HG03135 (cell line): ENCODE results near the gene MLXIPL.
"Not testable (repeated sequence)": the region's sequence is repeated elsewhere in the genome, so short reads cannot be mapped to it uniquely, and the experiment has no call there.

ENCODE experiments used
- ATAC-seq: cut with Tn5 transposase; IDR thresholded peaks from one replicate; pipeline ENCODE4 v1.9.1; 2021; ENCODE audit warnings: mild to moderate bottlenecking, moderate library complexity; ENCODE audit not compliant: unreplicated experiment

Gene MLXIPL

GRCh38 chr7:73585196-73585595 is 39.1 kb downstream of the MLXIPL start:
- ATAC-seq, result no peak

- ATAC-seq, result no peak
Observed at GRCh38 chr7:73582664-73583202, 41.6 kb downstream of the MLXIPL start.

DNA sequence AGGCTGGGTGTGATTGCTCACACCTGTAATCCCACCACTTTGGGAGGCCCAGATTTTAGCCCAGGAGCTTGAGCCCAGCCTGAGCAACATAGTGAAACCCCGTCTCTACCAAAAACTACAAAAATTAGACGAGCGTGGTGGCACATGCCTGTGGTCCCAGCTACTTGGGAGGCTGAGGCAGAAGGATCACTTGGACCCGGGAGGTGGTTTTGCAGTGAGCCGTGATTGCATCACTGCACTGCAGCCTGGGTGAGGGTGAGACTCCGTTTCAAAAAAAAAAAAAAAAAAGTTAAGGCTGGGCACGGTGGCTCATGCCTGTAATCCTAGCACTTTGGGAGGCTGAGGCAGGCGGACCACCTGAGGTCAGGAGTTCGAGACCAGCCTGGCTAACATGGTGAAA is 43.3 kb downstream of the MLXIPL start:
- not testable (repeated sequence) for ATAC-seq

DNA sequence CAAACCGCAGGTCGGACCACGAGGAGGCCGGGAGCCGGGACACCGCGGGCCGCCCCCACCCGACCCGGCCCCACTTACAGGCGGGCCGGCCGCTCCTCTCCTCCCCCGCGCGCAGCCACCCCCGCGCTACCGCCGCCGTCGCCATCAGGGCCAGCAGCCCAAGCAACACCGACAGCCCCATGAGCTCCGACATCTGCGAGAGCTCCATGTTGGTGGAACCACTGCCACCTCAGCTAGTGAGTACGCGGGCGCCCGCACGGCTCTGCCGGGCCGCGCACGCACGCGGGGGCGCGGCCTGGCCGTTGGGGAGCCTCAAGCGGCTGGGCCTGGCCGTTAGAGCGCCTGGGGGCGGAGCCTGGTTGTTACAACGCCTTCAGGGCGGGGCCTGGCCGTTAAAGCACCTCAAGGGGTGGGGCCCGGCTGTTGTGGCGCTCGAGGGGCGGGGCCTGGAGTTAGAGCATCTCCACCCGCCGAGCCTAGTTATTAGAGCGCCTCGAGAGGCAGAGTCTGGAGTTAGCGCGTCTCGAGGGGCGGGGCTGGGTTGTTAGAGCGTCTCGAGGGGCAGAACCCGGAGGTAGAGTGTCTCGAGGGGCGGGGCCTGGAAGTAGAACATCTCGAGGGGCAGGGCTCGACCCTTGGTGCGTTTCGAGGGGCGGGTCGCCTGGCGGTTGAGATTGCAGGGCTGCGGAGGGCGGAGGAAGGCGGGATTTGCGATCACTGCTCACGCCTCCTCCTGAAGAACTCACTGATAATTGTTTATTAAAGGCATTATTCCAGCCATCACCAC is 45.8 kb downstream of the MLXIPL start, which contains the start of gene TBL2:
TSS of gene TBL2 (minus strand) at position 238 of the 787 bp plus-strand sequence. CDS start at position 208, 30 bp downstream.
- peak; percentile 86 for ATAC-seq

DNA sequence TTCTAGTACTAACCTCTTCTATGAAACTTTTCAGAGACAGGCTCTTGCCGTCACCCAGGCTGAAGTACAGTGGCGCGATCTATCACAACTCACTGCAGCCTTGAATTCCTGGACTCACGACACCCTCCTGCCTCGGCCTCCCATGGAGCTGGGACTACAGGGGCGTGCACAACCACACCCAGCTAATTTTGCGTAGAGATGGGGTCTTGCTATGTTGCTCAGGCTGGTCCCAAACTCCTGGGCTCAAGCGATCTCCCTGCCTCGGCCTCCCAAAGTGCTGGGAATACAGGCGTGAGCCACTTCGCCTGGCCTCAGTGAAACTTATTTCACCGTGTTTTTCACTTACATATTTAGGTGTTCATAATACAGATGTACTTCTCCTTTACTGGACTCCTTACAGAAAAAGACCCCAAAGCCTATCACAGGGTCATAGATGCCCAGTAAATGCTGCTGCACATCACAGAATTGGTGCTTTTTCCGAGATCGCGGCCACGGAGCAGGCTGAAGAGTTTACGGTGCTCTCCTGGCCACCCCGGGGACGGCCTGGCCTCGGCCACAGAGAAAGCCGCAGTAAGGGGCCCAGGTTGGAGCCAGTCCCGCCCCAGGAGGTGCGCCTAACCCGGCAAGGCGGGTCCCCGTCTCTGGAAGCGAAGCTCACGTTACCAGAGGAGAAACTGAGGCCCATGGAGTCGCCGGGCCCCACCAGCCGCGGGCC is 46.5 kb downstream of the MLXIPL start:
- ATAC-seq, result peak; percentile 14

DNA sequence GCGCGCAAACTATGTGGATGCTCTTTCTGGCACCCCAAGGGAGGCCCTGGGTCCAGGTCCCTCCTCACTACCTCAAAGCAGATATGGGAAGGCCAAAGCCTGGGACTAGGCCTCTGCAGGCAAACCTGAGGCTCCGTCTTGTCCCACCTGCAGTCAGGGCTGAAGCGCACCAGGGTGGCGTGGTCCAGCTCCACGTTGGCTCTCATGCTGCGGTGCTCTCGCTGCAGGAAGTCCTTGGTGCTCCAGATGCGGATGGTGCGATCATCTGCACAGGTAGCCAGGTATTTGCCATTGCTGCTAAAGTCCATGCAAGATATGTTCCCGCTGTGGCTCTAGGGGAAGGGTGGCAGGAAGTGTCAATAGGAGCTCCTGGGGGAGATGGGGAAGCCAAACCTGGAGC is 50.5 kb downstream of the MLXIPL start:
- no peak for ATAC-seq

DNA sequence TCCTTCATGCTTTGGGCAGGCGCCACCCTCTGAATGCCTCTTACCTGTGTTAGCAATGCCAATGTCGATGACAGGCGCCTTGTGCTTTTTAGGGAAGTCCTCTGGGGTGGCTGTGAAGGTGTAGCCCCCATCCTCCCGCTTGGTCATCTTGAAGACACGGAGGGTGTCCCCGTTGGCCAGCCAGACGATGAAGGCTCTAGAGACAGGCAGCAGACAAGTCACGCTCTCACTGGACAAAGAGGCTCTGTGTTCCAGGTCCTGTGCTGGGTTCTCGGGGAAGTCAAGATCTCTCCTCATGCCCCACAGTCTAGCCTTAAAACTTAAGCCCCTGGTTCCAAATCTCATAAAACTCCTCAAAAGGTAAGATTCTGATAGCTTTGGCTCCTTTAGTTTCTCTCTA is 51.0 kb downstream of the MLXIPL start:
- ATAC-seq, result no peak

DNA sequence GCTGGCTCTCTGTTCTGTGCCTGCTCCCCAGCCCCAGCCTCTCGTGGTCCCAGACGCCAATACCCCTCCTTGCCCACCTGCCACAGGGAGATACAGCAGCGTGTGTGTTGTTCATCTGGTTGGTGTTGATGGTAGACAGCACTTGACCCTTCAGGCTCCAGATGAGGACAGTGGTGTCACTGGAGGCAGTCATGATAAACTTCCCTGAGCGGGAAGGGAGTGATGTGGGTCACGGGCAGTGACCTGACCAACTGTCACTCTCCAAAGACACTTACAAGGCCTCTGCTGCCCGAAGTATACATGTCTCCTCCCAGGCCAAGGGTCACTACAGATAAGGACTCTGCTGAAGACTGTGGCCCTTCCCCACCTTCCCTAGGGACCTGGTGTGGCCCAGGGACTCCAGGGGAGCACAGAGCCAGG is 51.5 kb downstream of the MLXIPL start:
- no peak for ATAC-seq

DNA sequence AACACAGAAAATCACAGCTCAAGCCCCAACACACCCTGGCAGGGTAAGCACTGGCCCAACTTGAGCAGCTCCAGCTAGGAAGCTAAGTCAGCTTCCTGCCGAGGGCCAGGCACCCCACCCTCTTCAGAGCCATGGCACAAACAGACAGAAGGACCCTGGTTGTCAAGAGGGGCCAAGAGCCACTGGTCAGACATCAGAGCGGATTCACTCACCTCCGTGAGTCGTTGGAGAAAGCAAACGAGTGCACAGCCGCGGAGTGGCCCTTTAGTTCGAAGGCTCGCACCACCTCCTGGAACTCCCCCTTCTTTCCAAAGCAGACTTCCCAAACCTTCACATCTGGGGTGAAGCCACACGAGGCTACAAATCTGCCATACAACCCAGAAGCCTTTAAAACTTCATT is 53.3 kb downstream of the MLXIPL start:
- ATAC-seq, result no peak

DNA sequence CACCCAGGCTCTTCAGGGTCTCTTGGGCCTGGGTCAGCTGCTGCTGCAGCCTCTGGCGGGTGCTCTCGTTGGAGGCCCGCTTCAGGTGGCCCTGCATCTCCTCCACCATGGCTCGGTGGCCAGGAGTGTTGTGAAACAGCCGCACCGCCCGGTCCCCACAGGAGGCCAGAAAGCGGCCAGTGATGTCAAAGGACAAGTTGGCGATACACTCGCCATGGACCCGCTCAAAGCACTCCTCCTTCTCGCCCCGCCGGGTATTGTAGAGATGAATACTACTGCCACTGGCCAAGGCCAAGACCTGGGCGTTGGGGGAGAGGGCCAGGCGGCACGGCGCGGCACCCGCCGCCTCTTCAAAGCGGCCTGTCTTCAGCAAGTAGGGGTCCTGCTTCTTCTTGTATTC is 53.8 kb downstream of the MLXIPL start:
- ATAC-seq, result no peak

DNA sequence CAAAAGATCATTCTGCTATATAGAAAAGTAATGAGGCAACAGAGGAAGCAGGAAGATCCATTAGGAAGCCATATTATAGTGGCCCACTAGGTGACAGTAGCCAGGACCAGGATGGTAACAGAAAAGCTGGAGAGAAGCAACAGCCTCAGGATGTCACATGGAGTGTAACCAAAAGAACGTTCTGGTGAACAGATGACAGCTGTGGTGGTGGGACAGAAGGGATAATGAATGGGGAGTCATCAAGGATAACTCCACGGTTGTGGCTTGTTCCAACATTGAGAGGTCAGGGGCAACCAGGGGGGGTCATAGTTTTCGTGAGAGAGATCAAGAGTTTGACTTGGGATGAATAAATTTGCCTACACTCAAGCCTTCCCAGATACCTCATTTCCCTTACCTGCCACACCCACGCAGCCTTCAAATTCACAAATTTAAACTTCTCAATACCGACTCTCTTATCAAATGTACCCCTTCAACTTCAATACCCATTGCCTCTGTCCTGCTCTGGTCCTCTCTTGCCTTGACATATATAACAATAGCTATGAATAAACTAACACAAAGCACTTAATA is 55.2 kb downstream of the MLXIPL start:
- ATAC-seq, result no peak

DNA sequence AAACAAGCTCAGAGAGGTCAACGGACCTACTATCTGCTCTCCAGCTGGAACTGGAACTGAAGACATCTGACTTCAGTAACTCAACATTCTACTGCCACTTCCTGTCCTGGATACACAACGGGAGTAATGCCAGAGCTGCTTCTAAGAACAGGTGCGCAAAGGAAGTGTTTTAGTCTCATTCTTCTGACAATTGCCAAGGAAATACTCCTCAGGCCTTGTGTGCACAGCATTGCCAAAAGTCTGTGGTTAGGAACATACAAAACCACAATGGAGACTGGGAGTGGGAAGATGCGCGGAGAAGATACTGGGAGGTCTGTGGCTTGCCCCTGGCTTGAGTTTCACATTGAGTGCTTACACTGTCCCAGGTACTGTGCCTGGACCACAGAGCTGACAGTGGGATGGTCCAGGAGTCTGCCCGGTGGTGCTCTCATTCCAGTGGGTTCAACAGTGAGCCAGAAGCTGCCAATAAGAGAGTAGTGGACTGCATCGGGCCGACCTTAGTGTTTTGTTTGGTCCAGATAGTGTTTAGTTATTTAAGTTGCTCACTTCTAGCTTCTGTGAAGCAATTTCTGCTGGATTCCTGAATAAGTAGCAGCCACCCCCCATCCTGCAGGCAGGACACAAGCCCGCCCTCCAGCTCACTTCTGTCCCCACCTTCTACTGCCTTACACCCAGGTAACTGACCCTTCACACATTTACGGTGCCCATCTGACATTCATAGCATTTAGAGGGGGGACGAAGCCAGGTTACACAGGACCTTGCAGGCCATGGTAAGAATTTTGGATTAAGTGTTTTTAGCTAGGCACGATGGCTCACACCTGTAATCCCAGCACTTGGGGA is 56.3 kb downstream of the MLXIPL start:
- ATAC-seq, result no peak

- ATAC-seq, result no peak
Observed at GRCh38 chr7:73567140-73567539, 57.2 kb downstream of the MLXIPL start.

GRCh38 chr7:73566431-73566830 is 57.9 kb downstream of the MLXIPL start:
- ATAC-seq, result not testable (repeated sequence)

GRCh38 chr7:73565675-73566340 is 58.5 kb downstream of the MLXIPL start:
- ATAC-seq, result no peak

GRCh38 chr7:73560109-73560835 is 64.0 kb downstream of the MLXIPL start:
- ATAC-seq, result no peak

DNA sequence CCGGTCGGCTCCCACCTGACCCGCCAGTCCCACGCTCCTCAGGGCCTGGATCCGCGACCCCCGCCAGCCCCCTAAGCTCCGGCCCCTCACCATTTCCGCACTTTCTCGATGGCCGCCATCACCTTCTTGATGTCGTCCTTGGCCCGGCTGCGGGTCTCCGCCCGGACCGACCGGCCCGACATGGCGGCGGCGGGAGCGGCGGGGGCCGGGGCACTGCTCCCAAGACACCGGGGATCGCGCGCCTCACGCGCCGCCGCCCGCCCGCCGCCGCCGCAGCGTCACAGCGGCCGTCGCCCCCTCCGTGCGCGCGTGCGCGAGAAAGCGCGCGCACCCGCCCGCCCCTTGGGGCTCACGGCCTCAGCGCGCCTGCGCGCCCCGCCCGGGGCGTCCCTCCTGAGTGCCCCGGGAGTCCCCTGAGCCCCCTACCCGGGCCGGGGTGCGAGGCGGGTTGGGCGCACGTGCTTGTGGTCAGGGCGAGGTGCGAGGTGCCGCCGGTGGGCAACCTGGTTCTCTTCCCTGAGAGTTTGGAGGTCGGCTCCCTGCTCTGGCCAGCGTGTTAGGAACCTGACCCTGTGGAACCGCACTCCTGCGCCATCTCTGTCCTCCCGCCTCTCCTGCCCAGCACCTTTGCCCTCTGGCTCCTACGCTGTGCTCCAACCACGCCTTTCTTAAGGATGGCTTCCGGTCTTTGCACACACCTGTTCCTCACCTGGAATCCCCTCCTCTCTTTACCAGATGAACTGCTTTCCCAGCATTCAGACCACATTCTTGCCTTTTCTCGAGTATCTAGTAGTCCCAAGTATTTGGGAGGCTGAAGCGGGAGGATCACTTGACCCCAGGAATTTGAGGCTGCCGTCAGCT is 66.7 kb downstream of the MLXIPL start, which contains the start of gene BCL7B:
TSS of gene BCL7B (minus strand) at position 294 of the 861 bp plus-strand sequence. CDS start at position 182, 112 bp downstream.
- ATAC-seq, result peak; percentile 58

DNA sequence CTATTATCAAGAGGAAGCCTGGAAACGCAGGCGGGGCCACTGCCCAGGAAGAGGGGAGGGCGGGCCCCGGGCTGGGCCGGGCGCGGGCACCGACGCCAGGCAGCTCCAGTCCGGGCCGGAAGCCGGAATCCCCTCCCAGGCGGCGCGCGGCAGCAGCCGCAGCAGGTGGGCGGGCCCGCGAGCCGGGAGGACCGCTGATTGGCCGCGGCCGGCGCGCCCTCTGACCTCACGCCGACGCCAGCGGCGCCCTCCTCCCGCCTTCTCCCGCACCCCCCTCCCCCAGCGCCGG is 67.3 kb downstream of the MLXIPL start:
- ATAC-seq, result peak; percentile 89
